Measurements from ENCODE around the gene BLTP1.
A peak's percentile ranks its signal among the peaks of the same experiment; 100 is the strongest.
"Not testable (repeated sequence)": the region's sequence is repeated elsewhere in the genome, so short reads cannot be mapped to it uniquely, and the experiment has no call there.

The BLTP1 gene

GRCh38 chr4:122151982-122152710 is at the start of gene BLTP1:
BLTP1 (plus strand) TSS chr4:122152331; CDS start chr4:122170648, 18,317 bp downstream.
- DNase-seq = peak; percentile 96

DNA sequence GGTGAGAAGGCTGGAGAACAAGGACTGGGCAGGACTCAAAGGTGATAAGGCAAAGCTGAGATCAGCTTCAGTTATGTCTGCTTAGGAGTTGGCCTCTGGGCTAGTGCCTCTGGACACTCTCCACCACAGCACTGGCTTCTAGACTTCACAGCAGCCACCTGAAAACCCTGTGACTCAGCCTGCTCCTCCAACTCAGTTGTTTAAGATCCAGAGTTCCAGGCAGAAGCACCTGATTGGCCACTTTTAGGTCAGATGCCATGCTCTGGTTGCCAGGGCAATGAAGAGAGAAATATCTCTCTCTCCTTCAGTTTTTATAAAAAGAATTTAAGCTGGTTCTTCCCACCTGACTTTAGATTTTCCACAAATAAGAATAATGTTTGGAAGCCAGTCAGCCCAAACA is 47.9 kb upstream of the BLTP1 start:
- no peak for DNase-seq

DNA sequence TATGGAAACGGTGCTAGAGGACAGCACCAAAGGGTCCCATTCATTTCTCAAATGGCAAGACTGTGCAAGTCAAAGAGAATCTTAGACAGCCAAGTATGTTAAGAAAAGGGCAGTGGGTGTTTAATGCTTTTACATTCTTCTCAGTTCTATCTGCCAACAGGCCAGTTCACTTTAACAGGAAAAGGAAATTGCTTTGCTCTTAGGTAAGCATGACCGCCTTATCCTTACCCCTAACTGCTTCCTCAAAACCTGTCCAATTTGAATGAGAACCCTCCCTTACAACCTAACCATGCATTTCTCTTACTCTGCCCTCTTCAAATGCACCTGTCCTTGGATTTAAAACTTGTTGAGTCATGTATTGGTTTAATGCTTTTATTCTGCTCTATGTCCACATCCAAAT is 44.5 kb upstream of the BLTP1 start:
- DNase-seq = no peak

GRCh38 chr4:122110304-122110703 is 41.8 kb upstream of the BLTP1 start:
- DNase-seq = not testable (repeated sequence)

- no peak for DNase-seq
These were observed 34.4 kb upstream of the BLTP1 start for GRCh38 chr4:122117743-122118142.

GRCh38 chr4:122118243-122118642 is 33.9 kb upstream of the BLTP1 start:
- no peak for DNase-seq

DNA sequence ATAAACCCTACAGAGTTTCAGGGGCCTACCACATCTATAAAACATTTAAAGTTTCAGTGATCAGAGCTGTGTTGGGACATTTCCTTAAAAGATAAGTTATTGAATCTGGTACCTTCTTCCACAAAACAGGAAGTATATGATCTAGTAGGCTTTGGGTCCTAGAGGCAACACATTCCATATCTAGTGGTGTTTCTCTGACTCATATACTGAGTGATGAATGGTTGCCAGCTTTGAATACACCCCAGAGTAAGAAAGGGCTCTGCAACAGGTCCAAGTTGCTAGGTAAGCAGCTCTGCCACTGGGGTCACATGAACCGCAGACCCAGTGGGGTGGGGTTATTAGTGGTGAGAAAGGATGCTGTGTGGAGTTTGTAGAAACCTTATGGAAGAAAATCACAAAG is 32.4 kb upstream of the BLTP1 start:
- no peak for DNase-seq

DNA sequence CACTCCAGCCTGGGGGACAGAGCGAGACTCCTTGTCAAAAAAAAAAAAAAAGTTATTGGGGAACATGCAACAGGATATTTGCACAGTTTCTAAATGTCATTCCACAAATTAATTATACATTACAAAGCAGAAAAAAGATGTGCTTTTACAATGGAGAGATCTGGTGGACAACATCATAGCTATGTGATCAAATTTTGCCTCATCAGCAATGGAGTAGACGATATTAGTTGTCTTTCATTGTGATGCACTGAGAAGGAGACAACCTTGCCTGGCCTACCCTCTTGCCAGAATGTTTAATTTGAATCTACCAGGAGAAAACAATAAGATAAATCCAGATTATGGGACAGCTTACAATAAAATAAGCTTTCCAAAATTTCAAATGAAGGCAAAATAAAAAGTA is 30.5 kb upstream of the BLTP1 start:
- no peak for DNase-seq

DNA sequence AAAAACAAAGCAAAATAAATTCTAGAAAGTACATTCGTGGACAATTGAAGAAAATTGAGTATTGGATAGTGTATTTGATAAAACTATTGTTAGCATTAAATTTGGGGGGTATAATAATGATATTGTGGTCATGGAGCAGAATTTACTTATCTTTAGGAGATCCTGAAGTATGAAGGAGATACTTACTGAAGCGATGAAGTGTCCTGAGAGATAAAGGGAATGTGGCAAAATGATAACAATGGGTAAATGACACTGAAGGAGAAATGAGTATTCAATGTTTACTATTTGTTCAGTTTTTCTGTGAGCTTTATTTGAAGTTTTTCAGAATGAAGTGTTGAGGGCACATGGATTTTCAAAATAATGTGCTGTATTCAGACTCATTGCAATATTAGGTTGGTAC is 30.0 kb upstream of the BLTP1 start:
- no peak for DNase-seq

GRCh38 chr4:122129061-122129460 is 23.1 kb upstream of the BLTP1 start:
- DNase-seq = no peak

- DNase-seq = no peak
These were observed 20.5 kb upstream of the BLTP1 start for GRCh38 chr4:122131562-122132157.

GRCh38 chr4:122132891-122133290 is 19.2 kb upstream of the BLTP1 start:
- DNase-seq = no peak

GRCh38 chr4:122139139-122139538 is 13.0 kb upstream of the BLTP1 start:
- no peak for DNase-seq

DNA sequence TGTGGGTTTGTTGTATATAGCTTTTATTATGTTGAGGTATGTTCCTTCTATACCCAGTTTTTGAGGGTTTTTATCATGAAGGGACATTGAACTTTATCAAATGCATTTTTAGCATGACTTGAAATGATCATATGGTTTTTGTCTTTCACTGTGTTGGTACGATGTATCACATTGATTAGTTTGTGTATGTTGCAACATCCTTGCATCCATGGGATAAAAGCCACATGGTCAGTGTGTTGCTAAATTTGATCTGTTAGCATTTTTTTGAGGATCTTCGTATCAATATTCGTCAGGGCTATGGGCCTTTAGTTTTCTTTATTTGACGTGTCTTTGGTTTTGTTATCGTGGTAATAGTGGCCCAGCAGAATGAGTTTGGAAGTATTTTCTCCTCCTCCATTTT is 11.3 kb upstream of the BLTP1 start:
- no peak for DNase-seq

GRCh38 chr4:122142687-122143086 is 9.4 kb upstream of the BLTP1 start:
- no peak for DNase-seq

GRCh38 chr4:122146652-122147051 is 5.5 kb upstream of the BLTP1 start:
- DNase-seq = no peak

DNA sequence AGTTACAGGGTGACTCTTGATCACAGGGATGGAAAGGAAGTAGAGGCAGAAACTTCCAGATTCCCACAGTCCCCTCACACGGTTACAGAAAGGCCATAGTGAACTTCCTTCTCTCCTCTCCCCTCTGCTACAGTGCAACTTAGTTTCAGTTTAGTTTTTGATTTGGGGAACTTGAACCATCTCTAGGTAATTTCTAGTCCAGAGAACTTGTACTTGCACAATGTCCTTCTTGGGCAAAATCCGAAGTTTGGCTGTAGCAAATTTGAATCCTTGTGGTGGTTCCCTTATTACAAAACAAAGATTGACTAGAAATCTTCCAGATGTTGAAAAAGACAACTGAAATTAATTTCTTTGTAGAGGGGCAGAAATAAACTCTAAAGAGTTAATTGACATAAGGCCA is 1.2 kb upstream of the BLTP1 start:
- no peak for DNase-seq

GRCh38 chr4:122152711-122153226 is 638 bp downstream of the BLTP1 start:
- peak; percentile 82 for DNase-seq

GRCh38 chr4:122156819-122157218 is 4.7 kb downstream of the BLTP1 start:
- no peak for DNase-seq

DNA sequence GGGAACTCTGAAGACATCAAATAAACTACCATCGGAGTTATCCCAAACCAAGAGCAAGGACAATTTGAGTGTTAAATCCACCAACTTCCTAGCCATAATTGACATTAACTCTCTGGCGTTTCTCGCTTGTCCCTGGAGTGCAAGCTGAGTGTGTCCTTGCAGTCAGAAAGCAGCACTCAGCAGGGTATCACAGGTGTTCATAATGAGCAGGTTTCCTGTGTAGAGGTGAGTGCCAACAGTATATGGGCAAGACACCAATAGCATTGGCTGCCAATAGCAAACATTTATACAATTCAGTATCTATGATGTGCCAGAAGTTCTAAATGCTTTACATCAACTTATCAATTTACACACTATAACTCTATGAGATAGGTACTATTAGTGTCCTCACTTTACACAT is 11.2 kb downstream of the BLTP1 start:
- DNase-seq = no peak

DNA sequence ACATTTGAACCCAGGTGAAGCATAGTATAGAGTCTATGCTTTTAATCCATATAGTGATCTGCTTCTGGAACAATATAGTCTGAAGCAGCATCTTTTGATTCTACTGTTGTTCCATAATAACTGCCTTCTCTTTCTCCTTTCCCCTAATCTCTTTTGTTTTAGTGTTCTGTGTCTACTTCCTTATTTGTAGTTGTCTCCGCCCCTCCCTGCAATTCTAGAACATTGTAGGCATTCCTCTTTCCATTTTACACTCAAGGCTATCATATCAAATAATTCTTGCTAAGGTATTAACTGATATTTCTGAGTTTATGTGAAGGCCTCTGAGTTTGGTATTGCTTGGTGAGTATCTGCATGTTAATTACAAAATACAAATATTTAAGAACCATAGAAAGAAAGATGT is 11.6 kb downstream of the BLTP1 start:
- no peak for DNase-seq

GRCh38 chr4:122167369-122167768 is 15.2 kb downstream of the BLTP1 start:
- DNase-seq = no peak

DNA sequence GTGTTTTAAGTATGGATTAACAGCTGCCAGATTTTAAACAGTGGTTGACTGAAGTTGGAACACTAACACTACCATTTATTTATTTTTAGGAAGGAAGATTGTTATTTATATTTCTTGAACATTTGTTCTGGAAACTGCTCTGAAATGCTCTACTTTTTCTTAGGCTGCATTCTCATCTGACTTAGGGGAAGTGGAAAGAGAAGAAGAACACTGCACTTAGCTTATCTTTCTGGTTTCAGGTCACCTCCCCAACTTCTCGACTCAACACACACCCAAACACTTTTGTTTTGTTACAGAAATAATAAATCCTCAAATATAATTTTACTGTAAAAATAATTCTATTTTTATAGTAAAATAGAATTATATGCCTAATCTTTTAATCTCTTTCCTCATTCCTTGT is 18.6 kb downstream of the BLTP1 start:
- no peak for DNase-seq

GRCh38 chr4:122171323-122171722 is 19.2 kb downstream of the BLTP1 start:
- no peak for DNase-seq

- DNase-seq = no peak
These were observed 20.1 kb downstream of the BLTP1 start for GRCh38 chr4:122172266-122172665.
